Measurements from ENCODE around the gene DNAH6. TPM values are rescaled to one million over a fixed set of nuclear protein-coding genes. Genes with fewer than 3 reads are reported as not detected.
A peak's percentile ranks its signal among the peaks of the same experiment; 100 is the strongest.

The DNAH6 gene
- total and polyA plus RNA-seq, 8 donors: 1.3 to 6.2 (median 3.6) TPM

GRCh38 chr2:84776011-84776410 is 259.7 kb downstream of the DNAH6 start:
- intact Hi-C loops (cut with DNase I): no loop called here
- ATAC-seq: no peak
- no peaks in the 10 kb centered on the region for H3K36me3 ChIP-seq
- H3K4me3 ChIP-seq: no peak overlapping the region
- DNase-seq: no peak
- H3K4me1 ChIP-seq: no peaks in the 10 kb centered on the region
- no peaks in the 10 kb centered on the region for H3K27me3 ChIP-seq
- peaks cover 0 to 47% of the 10 kb centered on the region in 2 donors for H3K9me3 ChIP-seq
- no peak for TF ChIP-seq CTCF (IDR thresholded peaks at IDR 0.05)
- no peak overlapping the region for H3K27ac ChIP-seq

DNA sequence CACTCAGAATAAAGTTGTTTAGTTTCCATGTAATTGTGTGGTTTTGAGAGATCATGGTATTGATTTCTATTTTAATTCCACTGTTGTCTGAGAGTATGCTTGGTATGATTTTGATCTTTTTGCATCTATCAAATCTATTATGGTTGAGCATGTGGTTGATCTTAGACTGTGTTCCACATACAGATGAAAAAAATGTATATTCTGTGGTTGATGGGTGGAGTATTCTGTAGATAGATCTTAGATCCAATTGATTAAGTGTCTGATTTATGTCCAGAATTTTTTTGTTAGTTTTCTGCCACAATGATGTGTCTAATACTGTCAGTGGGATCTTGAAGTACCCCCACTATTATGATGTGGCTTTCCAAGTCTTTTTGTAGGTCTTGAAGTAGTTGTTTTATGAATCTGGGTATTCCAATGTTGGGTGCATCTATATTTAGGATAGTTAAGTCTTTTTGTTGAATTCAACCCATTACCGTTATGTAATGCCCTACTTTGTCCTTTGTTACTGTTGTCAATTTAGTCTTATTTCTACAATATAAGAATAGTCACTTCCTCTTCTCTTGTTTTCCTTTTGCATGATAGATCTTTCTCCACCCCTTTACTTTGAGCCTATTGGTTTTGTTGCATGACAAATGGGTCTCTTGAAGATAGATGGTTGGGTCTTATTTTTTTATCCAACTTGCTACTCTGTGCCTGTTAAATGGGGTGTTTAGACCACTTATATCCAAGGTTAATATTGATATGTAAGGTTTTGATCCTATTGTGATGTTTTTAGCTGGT is 262.8 kb downstream of the DNAH6 start:
- H3K4me1 ChIP-seq: peaks cover 0 to 4% of the 10 kb centered on the region in 2 donors
- peaks cover 0 to 22% of the 10 kb centered on the region in 2 donors for H3K9me3 ChIP-seq
- no peak for TF ChIP-seq CTCF (IDR thresholded peaks at IDR 0.05)
- ATAC-seq: no peak
- no peaks in the 10 kb centered on the region for H3K36me3 ChIP-seq
- H3K27me3 ChIP-seq: no peaks in the 10 kb centered on the region
- H3K4me3 ChIP-seq: no peak overlapping the region
- DNase-seq: no peak
- intact Hi-C loops (cut with DNase I): no loop called here
- no peak overlapping the region for H3K27ac ChIP-seq

DNA sequence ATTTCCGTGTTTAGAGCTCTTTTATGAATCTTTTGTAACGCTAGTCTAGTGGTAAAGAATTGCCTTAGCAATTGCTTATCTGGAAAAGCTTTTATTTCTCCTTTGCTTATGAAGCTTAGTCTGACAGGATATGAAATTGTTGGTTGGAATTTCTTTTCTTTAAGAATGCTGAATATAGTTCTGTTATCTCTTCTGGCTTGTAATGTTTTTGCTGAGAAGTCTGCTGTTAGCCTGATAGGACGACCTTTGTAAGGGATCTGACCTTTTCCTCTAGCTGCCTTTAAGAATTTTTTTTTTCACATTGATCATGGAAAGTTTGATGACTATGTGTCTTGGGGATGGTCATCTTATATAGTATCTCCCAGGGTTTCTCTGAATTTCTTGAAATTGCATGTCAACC is 263.5 kb downstream of the DNAH6 start:
- TF ChIP-seq CTCF (IDR thresholded peaks at IDR 0.05): no peak
- intact Hi-C loops (cut with DNase I): no loop called here
- no peaks in the 10 kb centered on the region for H3K36me3 ChIP-seq
- H3K9me3 ChIP-seq: peaks cover 0 to 15% of the 10 kb centered on the region in 2 donors
- no peak overlapping the region for H3K4me3 ChIP-seq
- peaks cover 0 to 4% of the 10 kb centered on the region in 2 donors for H3K4me1 ChIP-seq
- no peak for ATAC-seq
- no peak for DNase-seq
- H3K27me3 ChIP-seq: no peaks in the 10 kb centered on the region
- no peak overlapping the region for H3K27ac ChIP-seq

DNA sequence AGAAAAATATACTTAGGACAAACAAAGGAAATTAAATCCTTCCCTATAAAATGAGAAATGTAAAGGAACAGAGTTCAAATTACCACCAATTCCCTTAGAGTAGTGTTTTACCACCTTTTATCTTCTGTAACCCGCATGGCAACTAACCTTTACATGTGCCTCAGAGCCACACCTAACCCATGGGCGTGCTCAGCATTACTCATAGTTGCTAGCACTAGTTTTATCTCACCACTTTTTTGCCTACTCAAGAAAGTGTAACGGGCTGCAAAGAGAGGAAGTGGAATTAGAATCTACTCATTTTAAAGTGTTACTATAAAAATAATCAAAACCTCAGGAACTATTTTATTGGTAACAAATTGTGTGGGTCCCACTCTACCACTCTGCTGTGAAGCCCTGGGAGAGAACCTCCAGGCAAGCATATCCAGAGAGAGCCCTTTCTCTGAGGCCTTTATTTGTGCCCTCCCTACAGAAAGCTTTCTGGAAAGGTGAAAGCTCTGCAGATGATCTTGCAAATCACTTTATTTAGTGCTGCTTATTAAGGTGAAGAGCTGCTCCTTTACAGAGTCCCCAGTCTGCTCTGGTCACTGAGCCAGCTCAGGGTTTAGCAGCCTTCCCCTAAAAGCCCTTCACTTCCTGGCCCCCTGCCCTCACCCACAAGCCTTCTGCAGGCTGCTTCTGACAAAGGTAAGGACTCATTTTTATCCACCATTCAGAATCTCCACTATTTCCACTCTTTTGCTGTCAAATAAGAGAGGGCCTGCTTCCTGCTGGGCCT is 265.8 kb downstream of the DNAH6 start:
- no peaks in the 10 kb centered on the region for H3K27me3 ChIP-seq
- no peak for TF ChIP-seq CTCF (IDR thresholded peaks at IDR 0.05)
- DNase-seq: peak in 1 of 4 donors; percentile 38
- peaks cover 0 to 4% of the 10 kb centered on the region in 2 donors for H3K4me1 ChIP-seq
- H3K27ac ChIP-seq: peak overlapping the region; percentile 0 to 9
- intact Hi-C loops (cut with DNase I): no loop called here
- peak; percentile 96 for ATAC-seq
- H3K9me3 ChIP-seq: no peaks in the 10 kb centered on the region
- H3K36me3 ChIP-seq: no peaks in the 10 kb centered on the region
- no peak overlapping the region for H3K4me3 ChIP-seq

All from left lung (tissue), 10 donors.